ENCODE data around the gene KRTAP5-6.

DNA sequence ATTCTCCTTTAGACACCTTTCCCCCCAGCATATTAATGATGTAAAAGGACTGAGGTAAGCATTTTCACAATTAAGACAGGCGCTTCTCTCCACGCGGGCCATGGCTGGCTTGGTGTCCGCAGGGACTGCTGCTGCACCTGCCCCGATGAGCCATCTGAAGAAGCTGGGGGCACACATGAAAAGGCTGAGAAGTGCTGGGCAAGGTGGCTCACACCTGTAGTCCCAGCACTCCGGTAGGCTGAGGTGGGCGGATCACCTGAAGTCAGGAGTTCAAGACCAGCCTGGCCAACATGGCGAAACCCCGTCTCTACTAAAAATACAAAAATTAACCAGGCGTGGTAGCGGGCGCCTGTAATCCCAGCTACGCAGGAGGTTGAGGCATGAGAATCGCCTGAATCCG is 21.3 kb downstream of the KRTAP5-6 start:
- TF ChIP-seq, protein P1, sequence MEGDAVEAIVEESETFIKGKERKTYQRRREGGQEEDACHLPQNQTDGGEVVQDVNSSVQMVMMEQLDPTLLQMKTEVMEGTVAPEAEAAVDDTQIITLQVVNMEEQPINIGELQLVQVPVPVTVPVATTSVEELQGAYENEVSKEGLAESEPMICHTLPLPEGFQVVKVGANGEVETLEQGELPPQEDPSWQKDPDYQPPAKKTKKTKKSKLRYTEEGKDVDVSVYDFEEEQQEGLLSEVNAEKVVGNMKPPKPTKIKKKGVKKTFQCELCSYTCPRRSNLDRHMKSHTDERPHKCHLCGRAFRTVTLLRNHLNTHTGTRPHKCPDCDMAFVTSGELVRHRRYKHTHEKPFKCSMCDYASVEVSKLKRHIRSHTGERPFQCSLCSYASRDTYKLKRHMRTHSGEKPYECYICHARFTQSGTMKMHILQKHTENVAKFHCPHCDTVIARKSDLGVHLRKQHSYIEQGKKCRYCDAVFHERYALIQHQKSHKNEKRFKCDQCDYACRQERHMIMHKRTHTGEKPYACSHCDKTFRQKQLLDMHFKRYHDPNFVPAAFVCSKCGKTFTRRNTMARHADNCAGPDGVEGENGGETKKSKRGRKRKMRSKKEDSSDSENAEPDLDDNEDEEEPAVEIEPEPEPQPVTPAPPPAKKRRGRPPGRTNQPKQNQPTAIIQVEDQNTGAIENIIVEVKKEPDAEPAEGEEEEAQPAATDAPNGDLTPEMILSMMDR (IDR thresholded peaks at IDR 0.05): no peak
- TF ChIP-seq POLR2AphosphoS5 (IDR thresholded peaks at IDR 0.05): no peak
